Retina (tissue), 1 donor: Measurements from ENCODE around the gene DPH5.
"Not testable (repeated sequence)": the region's sequence is repeated elsewhere in the genome, so short reads cannot be mapped to it uniquely, and the experiment has no call there.

Source experiments
- DNase-seq: peaks from one replicate; pipeline ENCODE4 v3.0.0-alpha.2; 2016

DPH5 gene

GRCh38 chr1:101025657-101026429, at the start of gene DPH5:
Gene DPH5 (minus strand): TSS chr1:101025784. CDS start chr1:101025443, 341 bp downstream.
- peak; percentile 97 for DNase-seq

- DNase-seq, result no peak
Observed at GRCh38 chr1:101073836-101074235, 48.3 kb upstream of the DPH5 start.

DNA sequence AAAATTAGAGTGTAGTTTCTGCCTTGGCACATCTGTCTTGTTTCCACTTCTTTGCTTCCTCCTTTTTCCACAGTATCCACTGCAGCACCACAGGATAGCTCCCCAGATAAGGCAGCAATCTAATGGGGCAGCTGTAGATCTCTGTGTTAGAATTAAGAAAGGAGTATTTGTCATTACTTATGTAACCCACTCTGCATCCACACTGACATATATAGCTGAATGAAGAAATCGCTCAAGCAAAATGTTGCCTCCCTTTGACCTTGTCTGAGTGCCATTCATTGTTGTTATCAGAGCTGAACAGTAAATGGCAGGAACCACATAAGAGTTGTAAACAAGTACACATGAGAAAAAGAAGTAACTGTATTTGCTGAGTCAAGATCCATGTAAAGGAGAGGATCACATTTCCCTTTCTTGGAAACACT, 45.9 kb upstream of the DPH5 start:
- DNase-seq, result no peak

- DNase-seq, result peak; percentile 9
Observed at GRCh38 chr1:101069158-101069557, 43.6 kb upstream of the DPH5 start.

- DNase-seq, result not testable (repeated sequence)
Observed at GRCh38 chr1:101066937-101067335, 41.4 kb upstream of the DPH5 start.

GRCh38 chr1:101066260-101066936, 40.8 kb upstream of the DPH5 start:
- no peak for DNase-seq

DNA sequence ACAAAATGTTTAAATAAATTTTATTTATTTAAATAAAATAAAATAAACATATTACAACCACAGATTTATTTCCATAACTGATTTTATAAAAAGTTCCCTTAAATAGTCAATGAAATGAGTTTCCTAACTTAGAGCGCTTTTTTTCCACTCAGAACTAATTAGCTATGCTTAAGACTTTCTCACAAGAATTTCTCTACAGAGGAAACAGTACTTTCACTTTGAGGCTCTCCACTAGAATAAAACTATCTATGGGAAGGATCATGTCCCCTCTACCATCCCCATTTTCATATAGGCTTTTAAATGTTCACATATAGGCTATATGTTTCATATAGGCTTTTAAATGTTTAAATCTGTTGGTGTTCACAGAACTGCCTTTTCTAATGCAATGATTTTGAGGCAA, 40.0 kb upstream of the DPH5 start:
- DNase-seq, result no peak

- DNase-seq, result no peak
Observed at GRCh38 chr1:101064697-101065096, 39.1 kb upstream of the DPH5 start.

- no peak for DNase-seq
Observed at GRCh38 chr1:101060992-101061391, 35.4 kb upstream of the DPH5 start.

GRCh38 chr1:101059945-101060542, 34.5 kb upstream of the DPH5 start:
- no peak for DNase-seq

- no peak for DNase-seq
Observed at GRCh38 chr1:101055623-101056022, 30.0 kb upstream of the DPH5 start.

DNA sequence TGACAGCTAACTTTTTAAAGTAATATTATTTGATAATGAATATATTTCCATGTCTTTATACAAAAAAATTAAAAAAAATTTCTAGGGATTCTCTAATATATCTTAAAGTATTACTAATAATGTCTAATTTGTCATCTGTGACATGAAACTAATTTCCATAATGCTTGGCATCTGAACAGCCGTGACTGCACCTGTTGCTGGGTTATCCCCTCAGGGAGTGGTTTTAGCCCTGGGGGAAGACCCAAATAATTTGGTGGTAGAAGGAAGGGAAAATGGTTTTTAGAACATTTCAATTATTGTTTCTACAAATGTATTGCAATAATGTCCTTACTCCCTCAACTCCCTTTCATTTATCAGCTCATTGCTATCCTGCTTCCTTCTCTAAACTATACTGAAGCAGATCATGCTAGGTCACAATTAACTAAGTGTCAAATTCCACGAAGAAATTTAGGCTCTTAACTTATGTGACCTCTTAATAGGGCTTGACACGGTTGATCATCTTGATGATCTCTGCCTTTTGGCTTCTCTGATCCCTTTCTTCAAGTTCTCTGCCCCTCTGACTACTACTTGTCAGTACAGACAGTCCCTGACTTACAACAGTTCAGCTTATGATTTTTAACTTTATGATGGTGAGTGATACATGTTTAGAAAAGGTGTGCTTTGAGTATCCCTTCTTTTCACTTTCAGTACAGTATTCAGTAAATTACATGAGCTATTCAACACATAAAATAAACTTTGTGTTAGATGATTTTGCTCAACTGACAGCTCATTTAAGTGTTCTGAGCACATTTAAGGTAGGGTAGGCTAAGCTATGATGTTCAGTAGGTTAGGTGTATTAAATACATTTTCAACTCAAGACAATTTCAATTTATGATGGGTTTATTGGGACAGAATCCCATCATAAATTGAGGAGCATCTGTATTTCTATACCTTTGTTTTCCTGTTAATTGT, 26.4 kb upstream of the DPH5 start:
- no peak for DNase-seq

GRCh38 chr1:101050869-101051268, 25.3 kb upstream of the DPH5 start:
- DNase-seq, result no peak

DNA sequence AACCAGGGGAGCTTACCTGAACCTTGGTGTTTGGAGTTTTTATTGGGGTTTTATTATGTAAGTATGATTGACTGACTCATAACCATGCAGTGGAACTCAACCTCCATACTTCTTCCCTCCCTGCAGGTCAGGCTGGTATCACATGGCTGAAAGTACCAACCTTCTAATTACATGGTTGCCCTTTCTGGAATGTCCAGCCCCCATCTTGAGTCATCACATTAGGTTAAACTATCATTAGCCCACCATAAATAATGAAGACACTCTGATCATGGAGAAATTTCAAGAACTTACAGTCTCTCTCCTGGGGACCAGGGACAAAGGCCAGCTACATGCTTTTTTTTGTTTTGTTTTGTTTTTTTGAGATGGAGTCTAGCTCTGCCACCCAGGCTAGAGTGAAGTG, 19.2 kb upstream of the DPH5 start:
- DNase-seq, result no peak

DNA sequence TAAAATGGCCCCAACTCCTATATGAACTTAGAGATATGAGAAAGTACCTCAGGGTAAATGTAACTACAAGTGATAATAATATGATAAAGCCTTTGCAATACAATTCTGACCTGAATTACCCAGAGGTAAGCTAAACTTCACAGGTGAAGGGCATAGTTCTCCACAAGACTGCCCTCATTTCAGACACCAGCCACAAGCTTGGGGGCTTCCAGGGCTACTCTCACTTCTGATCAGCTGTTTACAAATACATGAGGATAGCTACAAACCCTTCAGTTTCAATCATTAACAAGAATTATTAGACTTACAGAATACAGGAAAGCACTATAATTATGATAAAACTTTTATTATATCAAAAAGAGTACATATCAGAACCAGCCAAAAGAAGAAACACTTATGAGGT, 18.7 kb upstream of the DPH5 start:
- no peak for DNase-seq

DNA sequence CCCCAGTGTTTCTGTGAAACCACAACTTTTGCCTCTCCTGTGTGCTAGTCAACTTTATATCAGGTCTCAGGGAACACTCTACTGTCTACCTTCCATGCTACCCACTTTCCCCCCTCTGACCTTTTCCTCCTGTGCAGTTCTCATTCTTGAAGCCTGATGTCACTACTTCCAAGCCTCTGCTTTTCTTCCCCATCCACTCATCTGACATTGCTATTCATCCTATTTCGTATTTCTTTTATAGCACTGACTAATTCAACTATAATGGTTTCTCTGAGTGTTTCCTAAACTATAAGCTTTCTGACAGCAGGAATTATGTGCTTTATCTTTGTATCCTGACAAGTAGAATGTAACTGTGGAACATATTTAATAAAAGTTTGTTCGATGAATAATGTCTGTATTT, 18.2 kb upstream of the DPH5 start:
- DNase-seq, result no peak

DNA sequence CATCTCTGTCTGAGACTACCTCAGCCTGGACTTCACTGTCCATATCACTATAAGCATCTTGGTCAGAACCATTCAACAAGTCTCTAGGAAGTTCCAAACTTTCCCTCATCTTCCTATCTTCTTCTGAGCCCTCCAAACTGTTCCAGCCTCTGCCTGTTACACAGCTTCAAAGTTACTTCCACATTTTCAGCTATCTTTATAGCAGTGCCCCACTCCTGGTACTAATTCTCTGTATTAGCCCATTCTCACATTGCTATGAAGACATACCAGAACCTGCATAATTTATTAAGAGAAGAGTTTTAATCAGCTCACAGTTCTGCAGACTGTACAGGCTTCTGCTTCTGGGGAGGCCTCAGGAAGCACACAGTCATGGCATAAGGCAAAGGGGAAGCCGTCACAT, 15.7 kb upstream of the DPH5 start:
- no peak for DNase-seq

DNA sequence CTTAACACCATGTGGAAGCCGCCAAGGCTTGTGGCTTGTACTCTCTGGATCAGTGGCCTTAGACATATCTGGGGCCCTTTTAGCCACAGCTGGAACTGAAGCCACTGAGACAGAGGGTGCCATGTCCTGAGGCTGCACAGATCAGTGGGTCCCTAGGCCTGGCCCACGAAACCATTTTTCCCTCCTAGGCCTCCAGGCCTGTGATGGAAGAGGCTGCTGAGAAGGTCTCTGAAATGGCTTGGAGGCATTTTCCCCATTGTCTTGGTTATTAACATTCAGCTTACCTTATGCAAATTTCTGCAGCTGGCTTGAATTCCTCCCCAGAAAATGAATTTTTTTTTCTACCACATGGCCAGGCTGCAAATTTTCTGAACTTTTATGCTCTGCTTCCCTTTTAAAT, 15.1 kb upstream of the DPH5 start:
- DNase-seq, result no peak

DNA sequence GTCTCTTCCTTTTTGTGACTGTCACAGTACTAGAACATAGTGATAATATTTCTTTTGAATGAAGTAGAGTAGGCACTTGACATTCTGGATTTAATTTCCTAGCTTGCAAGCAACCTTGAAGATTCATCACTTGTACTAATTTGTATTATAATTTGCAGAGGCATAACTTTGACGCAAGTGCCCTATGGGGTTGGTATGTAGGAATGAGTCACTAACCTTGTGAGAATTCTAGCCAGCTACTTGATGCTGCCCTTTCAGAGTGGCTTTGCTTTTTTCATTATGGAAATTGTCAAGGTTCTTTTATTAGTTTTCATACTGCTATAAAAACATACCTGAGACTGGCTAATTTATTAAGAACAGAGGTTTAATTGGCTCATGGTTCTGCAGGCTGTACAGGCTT, 13.7 kb upstream of the DPH5 start:
- no peak for DNase-seq

DNA sequence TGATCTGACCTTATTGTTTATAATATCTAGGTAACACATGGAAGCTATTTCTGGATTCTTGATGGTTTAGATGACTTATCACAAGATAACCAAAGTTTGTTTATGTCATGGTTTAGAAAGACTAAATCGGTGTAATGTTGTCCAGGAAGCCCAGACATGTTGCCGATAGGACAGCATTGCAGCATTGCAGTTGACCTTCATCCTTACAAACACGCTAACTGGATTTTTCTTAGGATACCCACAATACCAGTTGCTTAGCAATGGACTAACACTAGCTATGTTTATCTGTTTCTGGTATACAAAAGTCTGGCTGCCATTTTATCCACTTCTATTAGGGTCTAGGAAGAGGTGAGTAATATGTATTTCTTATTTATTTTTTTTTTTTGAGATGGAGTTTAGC, 11.7 kb upstream of the DPH5 start:
- DNase-seq, result no peak

GRCh38 chr1:101033017-101033416, 7.4 kb upstream of the DPH5 start:
- DNase-seq, result no peak

DNA sequence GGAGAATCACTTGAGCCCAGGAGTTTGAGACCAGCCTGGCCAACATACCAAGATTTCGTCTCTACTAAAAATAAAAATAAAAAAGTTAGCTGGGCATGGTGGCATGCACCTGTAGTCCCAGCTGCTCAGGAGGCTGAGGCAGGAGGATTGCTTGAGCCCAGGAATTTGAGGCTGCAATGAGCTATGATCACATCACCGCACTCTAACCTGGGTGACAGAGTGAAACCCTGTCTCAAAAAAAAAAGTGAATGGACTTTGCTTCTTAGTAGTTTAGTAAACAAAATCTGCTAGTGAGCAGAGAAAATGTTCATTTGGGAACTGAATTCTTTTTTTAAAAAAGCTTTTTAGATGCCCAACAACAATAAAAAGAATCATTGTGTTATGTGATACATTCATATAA, 6.5 kb upstream of the DPH5 start:
- DNase-seq, result not testable (repeated sequence)

DNA sequence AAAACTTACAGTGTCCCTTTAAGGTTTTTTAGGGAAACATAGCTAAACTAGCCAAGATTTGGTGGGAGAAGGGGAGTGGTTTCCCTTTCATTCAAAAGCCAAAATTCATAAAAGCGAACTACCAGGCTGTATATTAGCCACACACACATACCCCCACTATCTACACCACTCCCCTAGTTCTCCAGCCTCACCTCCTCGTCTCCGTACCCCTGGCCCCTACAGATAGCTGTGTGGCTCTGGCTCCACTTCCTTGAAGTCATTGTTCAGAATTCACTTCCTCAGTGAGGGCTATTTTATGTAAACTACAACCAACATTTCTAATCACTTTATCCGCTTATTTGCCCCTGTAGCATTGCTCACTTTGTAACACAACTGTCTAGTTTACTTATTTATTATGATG, 5.3 kb upstream of the DPH5 start:
- DNase-seq, result no peak
